ENCODE data around the gene FGF14. TPM values are rescaled to one million over a fixed set of nuclear protein-coding genes. Genes with fewer than 3 reads are reported as not detected.

FGF14 gene
- total RNA-seq, 1 donor from 2014 or later = 1.4 TPM

GRCh38 chr13:101686003-101686402 lies 715.8 kb downstream of the FGF14 start:
- H3K4me1 ChIP-seq = no peaks in the 10 kb centered on the region
- Mint-ChIP-seq H3K4me1 (no peaks in the 10 kb centered on the region), H3K27me3 (ENCODE audit: insufficient read depth, low read depth) (peaks cover 2% of the 10 kb centered on the region), H3K27ac (no peak overlapping the region), H3K9me3 (no peaks in the 10 kb centered on the region), H3K36me3 (no peaks in the 10 kb centered on the region), H3K4me3 (no peak overlapping the region)
- H3F3A ChIP-seq (ENCODE audit: low read depth) = no peaks in the 10 kb centered on the region
- DNase-seq (ENCODE audit: low spot score) = no peak
- H4K20me1 ChIP-seq (ENCODE audit: low read depth) = no peaks in the 10 kb centered on the region
- H3K9me3 ChIP-seq (ENCODE audit: low read depth) = no peaks in the 10 kb centered on the region
- no peak overlapping the region for H3K27ac ChIP-seq
- TF ChIP-seq EZH2 (IDR thresholded peaks at IDR 0.05) (no peak), EZH2phosphoT487 (IDR thresholded peaks at IDR 0.05) (no peak), CTCF (IDR thresholded peaks at IDR 0.05) (no peak)
- no peak overlapping the region for H3K4me2 ChIP-seq
- no peaks in the 10 kb centered on the region for H3K36me3 ChIP-seq
- no peak overlapping the region for H2AFZ ChIP-seq (replicated peaks)
- no peaks in the 10 kb centered on the region for H3K27me3 ChIP-seq
- H3K9ac ChIP-seq = no peak overlapping the region
- no peaks in the 10 kb centered on the region for H3K79me2 ChIP-seq (ENCODE audit: low read depth)
- H3K4me3 ChIP-seq = no peak overlapping the region

GRCh38 chr13:101681834-101682233 lies 720.0 kb downstream of the FGF14 start:
- H3K27ac ChIP-seq = no peak overlapping the region
- H3K9me3 ChIP-seq (ENCODE audit: low read depth) = no peaks in the 10 kb centered on the region
- no peaks in the 10 kb centered on the region for H3K36me3 Mint-ChIP-seq
- H3K4me1 ChIP-seq = no peaks in the 10 kb centered on the region
- H3K9ac ChIP-seq = no peak overlapping the region
- no peak overlapping the region for H3K4me3 Mint-ChIP-seq
- no peaks in the 10 kb centered on the region for H3K27me3 ChIP-seq
- no peaks in the 10 kb centered on the region for H3K4me1 Mint-ChIP-seq
- no peak overlapping the region for H3K4me3 ChIP-seq
- no peak overlapping the region for H3K4me2 ChIP-seq
- H4K20me1 ChIP-seq (ENCODE audit: low read depth) = no peaks in the 10 kb centered on the region
- H3K9me3 Mint-ChIP-seq = no peaks in the 10 kb centered on the region
- no peaks in the 10 kb centered on the region for H3K36me3 ChIP-seq
- TF ChIP-seq CTCF (IDR thresholded peaks at IDR 0.05) (no peak), EZH2phosphoT487 (IDR thresholded peaks at IDR 0.05) (no peak), EZH2 (IDR thresholded peaks at IDR 0.05) (no peak)
- no peaks in the 10 kb centered on the region for H3K27me3 Mint-ChIP-seq (ENCODE audit: insufficient read depth, low read depth)
- no peak overlapping the region for H2AFZ ChIP-seq (replicated peaks)
- no peak for DNase-seq (ENCODE audit: low spot score)
- no peaks in the 10 kb centered on the region for H3F3A ChIP-seq (ENCODE audit: low read depth)
- H3K79me2 ChIP-seq (ENCODE audit: low read depth) = no peaks in the 10 kb centered on the region
- no peak overlapping the region for H3K27ac Mint-ChIP-seq

GRCh38 chr13:101673360-101674105 lies 728.3 kb downstream of the FGF14 start:
- Histone ChIP-seq H3K4me1 (no peaks in the 10 kb centered on the region), H3K4me3 (no peak overlapping the region), H3K27me3 (no peaks in the 10 kb centered on the region), H3F3A (ENCODE audit: low read depth) (no peaks in the 10 kb centered on the region), H3K4me2 (no peak overlapping the region), H2AFZ (replicated peaks) (peak overlapping the region; percentile 14), H3K27ac (no peak overlapping the region), H4K20me1 (ENCODE audit: low read depth) (no peaks in the 10 kb centered on the region), H3K9ac (no peak overlapping the region), H3K79me2 (ENCODE audit: low read depth) (no peaks in the 10 kb centered on the region), H3K9me3 (ENCODE audit: low read depth) (no peaks in the 10 kb centered on the region), H3K36me3 (no peaks in the 10 kb centered on the region)
- H3K9me3 Mint-ChIP-seq = peaks cover 3% of the 10 kb centered on the region
- no peak overlapping the region for H3K4me3 Mint-ChIP-seq
- no peak overlapping the region for H3K27ac Mint-ChIP-seq
- H3K36me3 Mint-ChIP-seq = no peaks in the 10 kb centered on the region
- no peak for DNase-seq (ENCODE audit: low spot score)
- TF ChIP-seq CTCF (IDR thresholded peaks at IDR 0.05) (no peak), EZH2phosphoT487 (IDR thresholded peaks at IDR 0.05) (no peak), EZH2 (IDR thresholded peaks at IDR 0.05) (no peak)
- no peaks in the 10 kb centered on the region for H3K27me3 Mint-ChIP-seq (ENCODE audit: insufficient read depth, low read depth)
- no peaks in the 10 kb centered on the region for H3K4me1 Mint-ChIP-seq

All from neural progenitor cell (in vitro differentiated cells).